Body of pancreas (tissue), 4 donors: ENCODE measurements around the gene LMO7. TPM values are rescaled to one million over a fixed set of nuclear protein-coding genes. Genes with fewer than 3 reads are reported as not detected.

Experiments used
- ATAC-seq: fragments of 150-250 bp; one replicate; pipeline ENCODE4 v1.9.1; 2016
- DNase-seq, 4 donors: peaks; one replicate each; pipeline ENCODE4 v3.0.0-alpha.2; 2019
- H3K27ac ChIP-seq, 4 donors: fragments of 200-600 bp; sonication (generic); 1 replicate in 3 of 4; 2 replicates in 1 of 4; pipeline versions ENCODE4 v1.5.1 to v1.6.1; 2016 to 2019; ENCODE audit warnings: mild to moderate bottlenecking in 1 of 4, mixed read lengths in 1 of 4, moderate library complexity in 1 of 4
- H3K27me3 ChIP-seq, 2 donors: fragments of 200-600 bp; sonication (generic); one replicate each; pipeline ENCODE4 v1.6.0; 2016; ENCODE audit warnings: mild to moderate bottlenecking in 1 of 2
- H3K36me3 ChIP-seq, 2 donors: fragments of 200-600 bp; sonication (generic); replicated peaks in 1 of 2; 2 replicates each; pipeline ENCODE4 v1.5.1; 2016; ENCODE audit warnings: low read depth in 2 of 2; ENCODE audit not compliant: insufficient read depth in 1 of 2
- H3K4me1 ChIP-seq: fragments of 200-600 bp; sonication (generic); one replicate; pipeline ENCODE4 v1.6.0; 2016
- H3K4me3 ChIP-seq, 2 donors: fragments of 200-600 bp; sonication (generic); 1 replicate in 1 of 2; 2 replicates in 1 of 2; pipeline ENCODE4 v1.5.1; 2016 to 2019
- H3K9me3 ChIP-seq, 3 donors: fragments of 200-600 bp; sonication (generic); 1 replicate in 2 of 3; 2 replicates in 1 of 3; pipeline ENCODE4 v1.5.1; 2016
- CTCF ChIP-seq, 7 experiments: fragments of 450-650 bp in 4 of 7; fragments of 200-600 bp in 3 of 7; sonication (generic) in 3 of 7; IDR thresholded peaks; one replicate each; pipeline ENCODE4 v1.5.1; 2016 to 2019; ENCODE audit warnings: antibody characterized with exemption in 7 of 7
- POLR2A ChIP-seq, 3 donors: fragments of 450-650 bp; IDR thresholded peaks; one replicate each; pipeline ENCODE4 v1.6.1; 2016; ENCODE audit warnings: antibody characterized with exemption in 3 of 3, mild to moderate bottlenecking in 2 of 3
- WGBS, 2 donors: methylation state at CpG; one replicate each; pipeline ENCODE4 v1.1.5; 2017; 5-methylcytosine and 5-hydroxymethylcytosine counted together
- intact Hi-C: fragments of 100-400 bp; cut with DNase I; formaldehyde crosslinking; loops from one replicate; pipeline ENCODE4 v1.15.1; 2023
- total RNA-seq, 2 donors: library from RNA; depleted of rRNA; stranded (reverse); fragments of >200 nt; gene quantifications; one replicate each; pipeline ENCODE4 v1.1.0, GENCODE V29; 2016

LMO7 gene
- total RNA-seq, 2 donors from 2014 or later, result 50.6 to 56.0 TPM

GRCh38 chr13:75759531-75759930 is 123.4 kb downstream of the LMO7 start:
- H3K4me1 ChIP-seq, result peaks cover 28% of the 10 kb centered on the region
- H3K9me3 ChIP-seq, result no peaks in the 10 kb centered on the region
- no peaks in the 10 kb centered on the region for H3K36me3 ChIP-seq
- intact Hi-C loops, result no loop called here
- DNase-seq (no peak), ATAC-seq (no peak)
- peak overlapping the region in 3 of 4 donors; percentile 74 to 89 (median 80) for H3K27ac ChIP-seq
- TF ChIP-seq POLR2A (IDR thresholded peaks at IDR 0.05), result no peak
- TF ChIP-seq CTCF (IDR thresholded peaks at IDR 0.05), result no peak
- 82 to 91% methylated on average over 7 of the region's 7 CpGs for WGBS, 2 donors
- no peaks in the 10 kb centered on the region for H3K27me3 ChIP-seq
- H3K4me3 ChIP-seq, result no peak overlapping the region

- peak; percentile 67 to 89 (median 76) for DNase-seq
- H3K36me3 ChIP-seq, result no peaks in the 10 kb centered on the region
- WGBS, 2 donors, result 6 to 8% methylated on average over 9 of the region's 9 CpGs
- peaks cover 30% of the 10 kb centered on the region for H3K4me1 ChIP-seq
- no peaks in the 10 kb centered on the region for H3K9me3 ChIP-seq
- peak overlapping the region in 1 of 2 donors; percentile 33 for H3K4me3 ChIP-seq
- intact Hi-C loops, result no loop called here
- peak; percentile 39 to 92 (median 91) for TF ChIP-seq POLR2A (IDR thresholded peaks at IDR 0.05)
- TF ChIP-seq CTCF (IDR thresholded peaks at IDR 0.05), result peak in 5 of 7 experiments; percentile 10 to 52 (median 47)
- H3K27ac ChIP-seq, result peak overlapping the region; percentile 34 to 89 (median 77)
- ATAC-seq, result peak; percentile 86
- H3K27me3 ChIP-seq, result no peaks in the 10 kb centered on the region
Observed at GRCh38 chr13:75760131-75761021, 124.2 kb downstream of the LMO7 start.

- DNase-seq (no peak), ATAC-seq (no peak)
- Histone ChIP-seq H3K4me1 (peaks cover 30% of the 10 kb centered on the region), H3K27me3 (no peaks in the 10 kb centered on the region), H3K4me3 (peak overlapping the region in 1 of 2 donors; percentile 33), H3K9me3 (no peaks in the 10 kb centered on the region), H3K27ac (peak overlapping the region in 3 of 4 donors; percentile 74 to 89 (median 80)), H3K36me3 (no peaks in the 10 kb centered on the region)
- TF ChIP-seq POLR2A (IDR thresholded peaks at IDR 0.05) (no peak), CTCF (IDR thresholded peaks at IDR 0.05) (no peak)
- 9 to 14% methylated on average over 3 of the region's 3 CpGs for WGBS, 2 donors
- intact Hi-C loops, result no loop called here
Observed at GRCh38 chr13:75761369-75761768, 125.2 kb downstream of the LMO7 start.

GRCh38 chr13:75762076-75762937 is 126.2 kb downstream of the LMO7 start:
- no peaks in the 10 kb centered on the region for H3K36me3 ChIP-seq
- TF ChIP-seq POLR2A (IDR thresholded peaks at IDR 0.05) (peak in 2 of 3 donors; percentile 50 to 57), CTCF (IDR thresholded peaks at IDR 0.05) (no peak)
- peaks cover 32% of the 10 kb centered on the region for H3K4me1 ChIP-seq
- DNase-seq, result peak in 2 of 4 donors; percentile 19 to 35
- no peaks in the 10 kb centered on the region for H3K9me3 ChIP-seq
- 5 to 10% methylated on average over 7 of the region's 7 CpGs for WGBS, 2 donors
- intact Hi-C loops, result no loop called here
- H3K4me3 ChIP-seq, result peak overlapping the region in 1 of 2 donors; percentile 33
- H3K27ac ChIP-seq, result peak overlapping the region; percentile 21 to 89 (median 77)
- ATAC-seq, result no peak
- H3K27me3 ChIP-seq, result no peaks in the 10 kb centered on the region
